HG03558 (cell line): Measurements from ENCODE around the gene LRRFIP1.
"Not testable (repeated sequence)": the region's sequence is repeated elsewhere in the genome, so short reads cannot be mapped to it uniquely, and the experiment has no call there.

ENCODE experiments used
- ATAC-seq: cut with Tn5 transposase; IDR thresholded peaks from one replicate; pipeline ENCODE4 v1.9.1; 2021; ENCODE audit warnings: moderate number of reproducible peaks; ENCODE audit not compliant: unreplicated experiment; ENCODE audit errors: extremely low read depth

The LRRFIP1 gene

GRCh38 chr2:237660381-237660900 lies 33.1 kb downstream of the LRRFIP1 start:
- ATAC-seq, result no peak

- ATAC-seq, result no peak
Observed at GRCh38 chr2:237661270-237661669, 33.9 kb downstream of the LRRFIP1 start.

- ATAC-seq, result no peak
Observed at GRCh38 chr2:237661799-237662328, 34.5 kb downstream of the LRRFIP1 start.

GRCh38 chr2:237662671-237663093 lies 35.3 kb downstream of the LRRFIP1 start:
- ATAC-seq, result no peak

- ATAC-seq, result no peak
Observed at GRCh38 chr2:237663517-237664110, 36.2 kb downstream of the LRRFIP1 start.

- ATAC-seq, result no peak
Observed at GRCh38 chr2:237664151-237664550, 36.8 kb downstream of the LRRFIP1 start.

- no peak for ATAC-seq
Observed at GRCh38 chr2:237665713-237666143, 38.3 kb downstream of the LRRFIP1 start.

GRCh38 chr2:237666606-237667005 lies 39.2 kb downstream of the LRRFIP1 start:
- no peak for ATAC-seq

GRCh38 chr2:237667050-237667576 lies 39.7 kb downstream of the LRRFIP1 start:
- not testable (repeated sequence) for ATAC-seq

GRCh38 chr2:237667893-237668292 lies 40.5 kb downstream of the LRRFIP1 start:
- no peak for ATAC-seq

GRCh38 chr2:237668440-237668839 lies 41.1 kb downstream of the LRRFIP1 start:
- no peak for ATAC-seq

- no peak for ATAC-seq
Observed at GRCh38 chr2:237669283-237669627, 41.9 kb downstream of the LRRFIP1 start.

- ATAC-seq, result no peak
Observed at GRCh38 chr2:237669628-237670392, 42.4 kb downstream of the LRRFIP1 start.

GRCh38 chr2:237670641-237671040 lies 43.3 kb downstream of the LRRFIP1 start:
- ATAC-seq, result no peak

- ATAC-seq, result no peak
Observed at GRCh38 chr2:237671466-237672138, 44.2 kb downstream of the LRRFIP1 start.

GRCh38 chr2:237672731-237673129 lies 45.3 kb downstream of the LRRFIP1 start:
- ATAC-seq, result no peak

GRCh38 chr2:237673130-237674001 lies 46.0 kb downstream of the LRRFIP1 start:
- no peak for ATAC-seq

GRCh38 chr2:237674731-237675276 lies 47.4 kb downstream of the LRRFIP1 start:
- peak; percentile 45 for ATAC-seq

GRCh38 chr2:237675316-237675715 lies 47.9 kb downstream of the LRRFIP1 start:
- no peak for ATAC-seq
